A673 (cell line): ENCODE results near the gene LENEP.

Source experiments
- CTCF ChIP-seq: fragments of 300-800, 200-600 bp; sonication (generic); conservative IDR thresholded peaks from 2 replicates; pipeline ENCODE4 v1.5.1; 2017; ENCODE audit warnings: low read depth, mild to moderate bottlenecking, antibody characterized with exemption, low read length, moderate library complexity, mixed read lengths
- EZH2 ChIP-seq: fragments of 200-600 bp; sonication (generic); IDR thresholded peaks from 2 replicates; pipeline ENCODE4 v1.6.1; 2017; ENCODE audit warnings: borderline replicate concordance, low read depth, mild to moderate bottlenecking, mixed read lengths, antibody characterized with exemption, low read length; ENCODE audit not compliant: poor library complexity, severe bottlenecking

- no peak for TF ChIP-seq CTCF
- no peak for TF ChIP-seq EZH2
These were observed 21.5 kb downstream of the LENEP start for GRCh38 chr1:155014709-155015508.
